Retinal pigment epithelial cell (primary cell): ENCODE results near the gene HOXC9.

ENCODE experiments used
- DNase-seq: peaks from one replicate; pipeline ENCODE4 v3.0.0-alpha.2; 2010; ENCODE audit warnings: low read depth
- H3K4me3 ChIP-seq: 2 replicates; pipeline ENCODE4 v1.5.1; 2011; ENCODE audit warnings: mild to moderate bottlenecking, low read length, control low read depth, moderate library complexity
- TF ChIP-seq, protein P1 (sequence below): conservative IDR thresholded peaks from 2 replicates; pipeline ENCODE4 v1.5.1; 2011; ENCODE audit warnings: low read depth, low read length, control low read depth, inconsistent platforms

Gene HOXC9

DNA sequence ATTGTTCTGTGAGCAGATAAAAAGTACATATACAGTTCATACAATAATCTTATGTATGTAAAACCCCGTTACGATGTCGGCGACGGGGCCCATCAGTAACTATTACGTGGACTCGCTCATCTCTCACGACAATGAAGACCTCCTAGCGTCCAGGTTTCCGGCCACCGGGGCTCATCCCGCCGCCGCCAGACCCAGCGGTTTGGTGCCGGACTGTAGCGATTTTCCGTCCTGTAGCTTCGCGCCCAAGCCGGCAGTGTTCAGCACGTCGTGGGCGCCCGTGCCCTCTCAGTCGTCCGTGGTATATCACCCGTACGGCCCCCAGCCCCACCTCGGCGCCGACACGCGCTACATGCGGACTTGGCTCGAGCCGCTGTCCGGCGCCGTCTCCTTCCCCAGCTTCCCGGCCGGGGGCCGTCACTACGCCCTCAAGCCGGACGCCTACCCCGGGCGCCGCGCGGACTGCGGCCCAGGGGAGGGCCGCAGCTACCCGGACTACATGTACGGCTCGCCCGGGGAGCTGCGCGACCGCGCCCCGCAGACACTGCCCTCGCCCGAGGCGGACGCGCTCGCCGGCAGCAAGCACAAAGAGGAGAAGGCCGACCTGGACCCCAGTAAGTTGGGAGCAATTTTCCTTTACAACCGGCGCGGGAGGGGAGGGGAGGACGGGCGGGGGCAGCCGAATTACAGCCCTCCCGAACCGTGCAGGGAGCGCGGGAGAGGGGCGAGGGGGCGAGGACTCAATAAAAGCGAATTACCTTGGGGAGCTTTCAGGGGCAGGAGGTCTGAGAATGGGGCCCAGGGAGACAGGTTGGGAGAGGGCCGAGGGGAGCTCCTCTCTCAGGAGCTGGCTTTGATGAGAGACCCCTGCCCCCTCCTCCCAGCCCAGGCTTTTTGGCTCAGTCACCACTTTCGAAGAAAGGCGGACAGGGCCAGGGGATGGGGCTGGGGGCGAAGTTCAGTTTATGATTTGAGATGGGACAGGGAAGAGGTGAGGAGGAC lies at the start of gene HOXC9:
TSS of gene HOXC9 (plus strand) at position 46 of the 999 bp plus-strand sequence. CDS start at position 74, 28 bp downstream.
- H3K4me3 ChIP-seq = no peak within 1 kb of the TSS
- TF ChIP-seq, protein P1, sequence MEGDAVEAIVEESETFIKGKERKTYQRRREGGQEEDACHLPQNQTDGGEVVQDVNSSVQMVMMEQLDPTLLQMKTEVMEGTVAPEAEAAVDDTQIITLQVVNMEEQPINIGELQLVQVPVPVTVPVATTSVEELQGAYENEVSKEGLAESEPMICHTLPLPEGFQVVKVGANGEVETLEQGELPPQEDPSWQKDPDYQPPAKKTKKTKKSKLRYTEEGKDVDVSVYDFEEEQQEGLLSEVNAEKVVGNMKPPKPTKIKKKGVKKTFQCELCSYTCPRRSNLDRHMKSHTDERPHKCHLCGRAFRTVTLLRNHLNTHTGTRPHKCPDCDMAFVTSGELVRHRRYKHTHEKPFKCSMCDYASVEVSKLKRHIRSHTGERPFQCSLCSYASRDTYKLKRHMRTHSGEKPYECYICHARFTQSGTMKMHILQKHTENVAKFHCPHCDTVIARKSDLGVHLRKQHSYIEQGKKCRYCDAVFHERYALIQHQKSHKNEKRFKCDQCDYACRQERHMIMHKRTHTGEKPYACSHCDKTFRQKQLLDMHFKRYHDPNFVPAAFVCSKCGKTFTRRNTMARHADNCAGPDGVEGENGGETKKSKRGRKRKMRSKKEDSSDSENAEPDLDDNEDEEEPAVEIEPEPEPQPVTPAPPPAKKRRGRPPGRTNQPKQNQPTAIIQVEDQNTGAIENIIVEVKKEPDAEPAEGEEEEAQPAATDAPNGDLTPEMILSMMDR = no peak
- DNase-seq = no peak

DNA sequence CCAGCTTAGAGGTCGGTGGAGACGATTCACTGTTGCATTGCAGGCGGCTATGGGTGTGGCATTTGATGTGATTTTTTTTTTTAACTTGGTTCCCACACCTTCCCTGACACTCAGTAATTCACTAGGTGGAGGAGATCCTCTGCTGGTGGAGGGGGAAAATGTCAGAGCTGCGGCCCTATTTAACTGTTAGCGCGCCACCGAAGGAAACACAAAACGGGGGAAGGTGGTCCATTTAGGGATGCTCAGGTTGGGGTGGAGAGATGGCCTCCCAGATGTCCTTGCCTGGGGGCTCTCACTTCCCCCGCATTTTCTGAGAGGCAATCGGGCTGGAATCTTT lies 49.6 kb upstream of the HOXC9 start:
- TF ChIP-seq, protein P1 = no peak
- no peak overlapping the region for H3K4me3 ChIP-seq
- no peak for DNase-seq

DNA sequence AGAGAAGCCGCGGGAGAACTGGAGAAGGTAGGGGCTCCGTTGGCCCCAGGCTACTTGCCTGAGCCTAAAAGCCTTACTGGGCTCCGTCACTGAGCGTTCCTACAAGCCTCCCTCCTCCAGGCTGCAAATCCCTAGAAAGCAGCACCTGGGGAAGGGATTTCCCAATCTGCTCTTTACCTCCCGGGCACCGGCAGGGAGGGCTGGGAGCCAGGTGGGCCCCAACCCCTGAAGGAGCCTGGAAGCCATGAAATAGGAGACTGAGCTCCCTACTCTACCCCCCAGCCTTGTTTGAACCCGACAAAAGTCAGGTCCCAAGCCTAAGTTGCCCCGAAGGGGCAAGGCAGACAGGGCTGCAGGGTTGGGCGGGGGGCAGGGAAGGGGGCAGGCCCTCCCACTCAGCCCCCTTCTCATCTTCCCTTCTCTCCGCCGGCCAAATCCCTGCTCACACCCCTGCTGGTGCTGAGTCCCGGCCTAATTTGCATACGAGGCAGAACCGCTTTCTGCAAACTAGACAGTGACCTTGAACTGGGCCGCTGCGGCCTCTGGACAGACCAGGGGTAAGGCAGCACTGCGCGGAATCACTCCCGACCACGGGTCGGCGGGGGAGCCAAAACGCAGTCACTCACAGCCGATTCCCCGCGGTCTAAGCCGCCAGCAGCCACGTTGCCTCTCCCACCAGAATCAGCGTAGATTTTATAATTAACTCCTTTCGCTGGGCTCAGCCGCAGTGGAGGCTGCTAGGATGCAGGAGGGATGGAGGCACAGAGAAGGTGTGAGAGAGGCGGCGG lies 49.0 kb upstream of the HOXC9 start:
- TF ChIP-seq, protein P1 = no peak
- no peak for DNase-seq
- no peak overlapping the region for H3K4me3 ChIP-seq

DNA sequence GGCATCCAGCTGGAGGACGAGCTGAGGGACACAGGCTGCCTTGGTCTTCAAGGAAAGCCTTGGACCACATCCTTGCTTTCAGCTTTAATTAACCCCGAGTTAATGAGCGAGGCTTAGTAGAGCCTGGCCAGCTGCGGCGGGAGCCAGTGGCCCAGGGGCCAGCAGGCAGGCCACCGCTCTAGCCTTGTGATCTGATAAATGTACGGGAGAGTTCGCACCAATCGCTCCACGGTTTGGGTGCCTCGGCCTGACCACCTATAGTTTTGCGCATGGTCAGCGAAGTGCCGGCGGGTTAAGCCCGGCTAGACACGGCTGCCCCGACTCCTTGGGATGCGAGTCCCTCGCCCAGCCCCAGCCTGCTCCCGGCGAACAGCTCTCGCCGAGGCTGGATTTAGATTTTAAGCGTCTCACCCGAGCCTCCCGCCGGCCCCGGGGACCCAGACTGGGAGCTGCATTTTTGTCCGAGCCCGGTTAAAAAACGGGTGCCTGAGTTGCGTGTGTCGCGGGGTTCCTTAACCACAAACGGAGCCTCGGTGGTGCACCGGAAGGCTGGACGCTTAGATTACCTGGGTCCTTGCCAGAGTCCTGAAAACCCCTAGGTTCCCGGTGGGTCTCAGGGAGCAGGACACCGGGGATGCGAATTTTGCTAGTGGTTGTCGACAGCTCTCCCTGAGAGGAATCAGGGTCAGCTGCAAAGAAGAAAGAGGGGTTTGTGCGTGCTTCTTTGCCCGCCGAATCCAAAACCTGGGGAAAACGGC lies 48.2 kb upstream of the HOXC9 start:
- TF ChIP-seq, protein P1 = no peak
- no peak for DNase-seq
- H3K4me3 ChIP-seq = no peak overlapping the region

DNA sequence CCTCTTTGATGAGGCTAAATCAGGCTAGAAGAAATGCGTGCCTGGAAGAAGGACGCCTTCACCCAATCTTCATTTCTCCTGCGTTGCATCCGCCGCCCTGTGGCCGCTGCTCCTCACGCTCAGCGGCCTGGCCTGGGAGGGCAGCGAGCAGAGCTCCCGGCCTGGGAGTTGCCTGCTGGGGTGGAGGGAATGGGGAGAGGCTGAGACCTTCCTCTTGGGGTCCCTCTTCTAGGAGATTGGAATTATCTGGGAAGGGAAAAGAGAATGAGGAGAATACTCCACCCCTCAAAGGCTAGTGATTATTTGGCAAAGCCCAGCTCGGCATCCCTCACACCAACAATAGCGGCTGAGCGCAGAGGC lies 47.6 kb upstream of the HOXC9 start:
- no peak for DNase-seq
- no peak overlapping the region for H3K4me3 ChIP-seq
- TF ChIP-seq, protein P1 = no peak

DNA sequence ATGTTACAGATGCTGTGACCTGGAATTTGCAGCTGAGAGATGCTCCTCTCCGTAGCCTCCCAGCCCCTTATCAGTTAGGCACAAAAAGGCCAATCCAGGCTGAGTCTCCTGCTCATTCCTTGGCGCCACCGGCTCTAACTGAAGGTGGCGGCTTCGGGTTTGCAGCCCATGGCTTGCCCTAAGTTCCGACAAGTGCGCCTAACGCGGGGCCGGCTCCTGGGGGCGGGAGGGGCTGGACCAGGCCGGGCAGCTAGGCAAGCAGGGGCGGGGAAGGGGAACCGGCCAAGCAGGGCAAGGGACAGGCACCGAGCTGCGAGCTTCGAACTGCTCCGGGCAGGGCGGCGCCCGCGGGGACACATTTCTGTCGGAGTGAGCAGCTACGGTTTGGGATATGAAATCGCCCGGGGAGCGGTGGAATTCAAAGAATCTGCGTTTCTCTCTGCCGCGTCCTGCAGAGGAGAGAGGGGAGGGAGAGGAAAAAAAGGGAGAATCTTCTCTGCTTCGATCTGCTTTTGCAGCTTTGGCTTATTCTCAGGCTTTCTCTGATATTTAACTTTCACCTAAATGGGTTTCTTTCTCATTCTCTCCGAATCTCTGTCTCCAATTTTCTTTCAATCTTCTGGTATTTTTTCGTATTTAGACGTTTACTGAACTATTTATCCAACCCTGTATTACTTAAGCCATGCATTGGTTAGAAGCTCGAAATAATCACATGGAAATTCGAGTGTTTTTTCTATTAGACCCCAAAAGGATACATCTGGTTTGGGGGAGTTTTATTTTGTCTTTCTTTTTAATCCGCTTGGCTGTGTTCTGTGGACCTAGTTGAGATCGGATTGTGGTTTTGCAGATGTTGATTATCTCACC lies 46.9 kb upstream of the HOXC9 start:
- no peak overlapping the region for H3K4me3 ChIP-seq
- TF ChIP-seq, protein P1 = no peak
- no peak for DNase-seq
